ENCODE results near the gene ZNF697. TPM values are rescaled to one million over a fixed set of nuclear protein-coding genes. Genes with fewer than 3 reads are reported as not detected.

The ZNF697 gene
- 1.4 to 2.0 TPM (median 1.6 TPM) in 5 replicates for total RNA-seq (2022; extraction: Qiagen RNA extraction; ENCODE audit: low read depth)

DNA sequence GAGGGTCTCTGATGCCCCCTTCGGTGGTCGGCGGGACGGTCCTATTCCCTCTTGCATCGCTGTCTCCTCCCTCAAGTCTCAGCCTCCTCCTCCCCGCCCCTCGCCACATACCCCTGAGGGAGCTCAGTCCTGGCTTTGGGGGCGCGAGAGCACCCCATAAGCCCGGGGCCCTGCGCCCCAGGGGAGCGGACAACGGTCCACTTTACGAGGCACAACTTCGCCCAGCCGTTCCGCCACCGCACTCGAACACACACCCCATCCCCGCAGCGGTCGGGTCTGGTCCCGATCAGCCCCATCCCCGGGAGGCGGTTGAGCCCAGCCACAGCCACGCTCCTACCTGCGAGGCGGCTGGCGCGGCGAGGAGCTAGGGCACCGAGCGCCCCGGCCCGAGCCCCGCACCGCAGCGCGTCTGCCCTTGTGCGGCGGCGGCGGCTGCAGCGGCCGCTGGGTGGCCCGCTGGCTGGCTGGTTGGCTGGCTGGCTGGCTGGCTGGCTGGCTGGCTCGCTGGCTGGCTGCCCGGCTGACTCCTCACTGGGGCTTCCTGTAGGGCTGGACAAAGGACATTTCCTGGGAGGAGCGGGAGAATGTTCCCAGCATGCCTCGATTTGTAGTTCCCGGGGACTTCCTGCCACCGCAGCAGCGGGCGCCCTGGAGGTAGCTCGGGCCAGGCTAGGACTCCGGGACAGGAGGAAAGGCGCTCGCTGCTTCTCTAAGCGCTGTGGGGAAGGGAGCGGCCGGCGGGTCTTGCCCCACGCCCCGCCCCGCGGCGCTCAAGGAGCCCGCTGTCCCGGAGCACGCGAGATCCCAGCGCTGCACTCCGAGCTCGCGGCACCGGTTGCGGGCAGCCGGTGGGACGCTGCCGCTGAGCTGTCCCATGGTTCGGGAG lies at the start of gene ZNF697:
TSS of gene ZNF697 (minus strand) at position 533 of the 886 bp plus-strand sequence. CDS start 22,166 bp downstream, outside the sequence.

Other genes with a start within 250 kb of the ZNF697 start
- not detected in 5 replicates for gene HSD3B2, start 233.1 kb downstream of the ZNF697 start, total RNA-seq (2022; extraction: Qiagen RNA extraction; ENCODE audit: low read depth)
- not detected in 5 replicates for gene HSD3B1, start 141.1 kb downstream of the ZNF697 start, total RNA-seq (2022; extraction: Qiagen RNA extraction; ENCODE audit: low read depth)
- gene PHGDH, start 63.7 kb upstream of the ZNF697 start, total RNA-seq (2022; extraction: Qiagen RNA extraction; ENCODE audit: low read depth), result 60.6 to 96.5 TPM (median 84.3 TPM) in 5 replicates
- gene HMGCS2, start 120.6 kb upstream of the ZNF697 start, total RNA-seq (2022; extraction: Qiagen RNA extraction; ENCODE audit: low read depth), result not detected in 5 replicates
- not detected in 5 replicates for gene REG4, start 163.2 kb upstream of the ZNF697 start, total RNA-seq (2022; extraction: Qiagen RNA extraction; ENCODE audit: low read depth)
- not detected in 5 replicates for gene ADAM30, start 248.2 kb upstream of the ZNF697 start, total RNA-seq (2022; extraction: Qiagen RNA extraction; ENCODE audit: low read depth)

Data from A549 treated with ZK216348 at 1 μM for 4 hours (cell line).